ENCODE results near the gene MMP2.

DNA sequence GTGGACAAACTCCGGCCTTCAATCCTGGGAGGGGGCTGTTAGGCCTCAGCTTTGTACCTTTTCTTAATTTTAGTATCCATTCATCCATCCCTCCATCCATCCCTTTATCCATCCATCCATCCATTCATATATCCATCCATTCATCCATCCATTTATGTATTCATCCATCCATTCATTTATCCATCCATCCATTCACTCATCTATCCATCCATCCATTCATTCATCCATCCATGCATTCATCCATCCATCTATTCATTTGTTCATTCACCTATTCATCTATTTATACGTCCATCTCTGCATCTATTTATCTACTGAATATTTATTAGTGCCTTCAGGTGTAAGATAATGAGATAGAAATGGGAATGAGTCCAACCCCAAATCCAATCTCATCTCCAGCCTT is 26.0 kb upstream of the MMP2 start:
- TF ChIP-seq, protein P1, sequence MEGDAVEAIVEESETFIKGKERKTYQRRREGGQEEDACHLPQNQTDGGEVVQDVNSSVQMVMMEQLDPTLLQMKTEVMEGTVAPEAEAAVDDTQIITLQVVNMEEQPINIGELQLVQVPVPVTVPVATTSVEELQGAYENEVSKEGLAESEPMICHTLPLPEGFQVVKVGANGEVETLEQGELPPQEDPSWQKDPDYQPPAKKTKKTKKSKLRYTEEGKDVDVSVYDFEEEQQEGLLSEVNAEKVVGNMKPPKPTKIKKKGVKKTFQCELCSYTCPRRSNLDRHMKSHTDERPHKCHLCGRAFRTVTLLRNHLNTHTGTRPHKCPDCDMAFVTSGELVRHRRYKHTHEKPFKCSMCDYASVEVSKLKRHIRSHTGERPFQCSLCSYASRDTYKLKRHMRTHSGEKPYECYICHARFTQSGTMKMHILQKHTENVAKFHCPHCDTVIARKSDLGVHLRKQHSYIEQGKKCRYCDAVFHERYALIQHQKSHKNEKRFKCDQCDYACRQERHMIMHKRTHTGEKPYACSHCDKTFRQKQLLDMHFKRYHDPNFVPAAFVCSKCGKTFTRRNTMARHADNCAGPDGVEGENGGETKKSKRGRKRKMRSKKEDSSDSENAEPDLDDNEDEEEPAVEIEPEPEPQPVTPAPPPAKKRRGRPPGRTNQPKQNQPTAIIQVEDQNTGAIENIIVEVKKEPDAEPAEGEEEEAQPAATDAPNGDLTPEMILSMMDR (conservative IDR thresholded peaks at IDR 0.05; ENCODE audit: low read depth, low read length): no peak
- TF ChIP-seq EZH2 (IDR thresholded peaks at IDR 0.05; ENCODE audit: low read length, unreplicated experiment) (no peak), EZH2phosphoT487 (IDR thresholded peaks at IDR 0.05; ENCODE audit: borderline replicate concordance, low read length) (no peak)
